Mesenchymal stem cell (in vitro differentiated cells and primary cell): ENCODE results near the gene CAMKMT.

Experiments used
- DNase-seq: peaks from one replicate; pipeline ENCODE4 v3.0.0-alpha.2; 2013
- H2AFZ ChIP-seq: one replicate; pipeline ENCODE4 v1.6.1; 2013; ENCODE audit warnings: low read depth, mild to moderate bottlenecking, control low read depth, inconsistent platforms, low read length, moderate library complexity
- H2AK5ac ChIP-seq: 2 replicates; pipeline ENCODE4 v1.6.1; 2013; ENCODE audit warnings: low read length, moderate library complexity, mild to moderate bottlenecking, inconsistent platforms; ENCODE audit not compliant: severe bottlenecking
- H2BK120ac ChIP-seq: one replicate; pipeline ENCODE4 v1.6.1; 2013; ENCODE audit warnings: low read depth, mild to moderate bottlenecking, inconsistent platforms, low read length, moderate library complexity
- H2BK12ac ChIP-seq, 2 experiments: one replicate each; pipeline ENCODE4 v1.6.1; 2013; ENCODE audit warnings: inconsistent platforms in 2 of 2, low read length in 2 of 2, mild to moderate bottlenecking in 2 of 2, moderate library complexity in 2 of 2, control low read depth in 1 of 2
- H2BK15ac ChIP-seq: one replicate; pipeline ENCODE4 v1.6.1; 2013; ENCODE audit warnings: mild to moderate bottlenecking, low read depth, inconsistent platforms; ENCODE audit not compliant: poor library complexity, severe bottlenecking
- H2BK5ac ChIP-seq: 2 replicates; pipeline ENCODE4 v1.6.1; 2013; ENCODE audit warnings: low read depth, mild to moderate bottlenecking, low read length, control low read depth, inconsistent platforms; ENCODE audit not compliant: poor library complexity, severe bottlenecking
- H3K14ac ChIP-seq, 2 experiments: one replicate each; pipeline ENCODE4 v1.6.1; 2013; ENCODE audit warnings: inconsistent platforms in 2 of 2, low read length in 2 of 2, control low read depth in 1 of 2, mild to moderate bottlenecking in 1 of 2, moderate library complexity in 1 of 2
- H3K18ac ChIP-seq, 2 experiments: one replicate each; pipeline ENCODE4 v1.6.1; 2013; ENCODE audit warnings: inconsistent platforms in 2 of 2, low read length in 2 of 2, control low read depth in 1 of 2, low read depth in 1 of 2, mild to moderate bottlenecking in 1 of 2
- H3K23ac ChIP-seq, 2 experiments: one replicate each; pipeline ENCODE4 v1.6.1; 2013; ENCODE audit warnings: inconsistent platforms in 2 of 2, low read length in 2 of 2, mild to moderate bottlenecking in 2 of 2, moderate library complexity in 2 of 2, control low read depth in 1 of 2
- H3K27ac ChIP-seq: 2 replicates; pipeline ENCODE4 v1.5.1; 2013; ENCODE audit warnings: mild to moderate bottlenecking, moderate library complexity, low read length, control low read depth, inconsistent platforms; ENCODE audit not compliant: poor library complexity, severe bottlenecking
- H3K27me3 ChIP-seq, 2 experiments: 2 replicates each; pipeline versions ENCODE4 v1.6.1 to v1.7.0; 2013; ENCODE audit warnings: low read length in 2 of 2, mild to moderate bottlenecking in 2 of 2, moderate library complexity in 2 of 2, control low read depth in 1 of 2, inconsistent platforms in 1 of 2; ENCODE audit not compliant: control insufficient read depth in 1 of 2, insufficient read depth in 1 of 2
- H3K36me3 ChIP-seq, 2 experiments: 2 replicates each; pipeline versions ENCODE4 v1.6.1 to v1.7.0; 2013; ENCODE audit warnings: low read length in 2 of 2, control low read depth in 1 of 2, inconsistent platforms in 1 of 2, low read depth in 1 of 2, mild to moderate bottlenecking in 1 of 2; ENCODE audit not compliant: insufficient read depth in 2 of 2, control insufficient read depth in 1 of 2
- H3K4ac ChIP-seq, 2 experiments: one replicate each; pipeline ENCODE4 v1.6.1; 2013; ENCODE audit warnings: inconsistent platforms in 2 of 2, low read length in 2 of 2, mild to moderate bottlenecking in 2 of 2, moderate library complexity in 2 of 2, control low read depth in 1 of 2, low read depth in 1 of 2
- H3K4me1 ChIP-seq: 2 replicates; pipeline ENCODE4 v1.6.1; 2013; ENCODE audit warnings: low read depth, low read length, control low read depth; ENCODE audit not compliant: control insufficient read depth, insufficient read depth
- H3K4me2 ChIP-seq: 2 replicates; pipeline ENCODE4 v1.6.1; 2013; ENCODE audit warnings: low read length, mild to moderate bottlenecking, inconsistent platforms; ENCODE audit not compliant: poor library complexity, severe bottlenecking
- H3K4me3 ChIP-seq, 2 experiments: 2 replicates each; pipeline versions ENCODE4 v1.5.1 to v1.7.0; 2013; ENCODE audit warnings: low read length in 2 of 2, mild to moderate bottlenecking in 2 of 2, control low read depth in 1 of 2, low read depth in 1 of 2; ENCODE audit not compliant: insufficient read depth in 1 of 2
- H3K79me1 ChIP-seq: replicated peaks from 2 replicates; pipeline ENCODE4 v1.6.1; 2013; ENCODE audit warnings: mild to moderate bottlenecking, control low read depth, low read length, inconsistent platforms; ENCODE audit not compliant: poor library complexity, severe bottlenecking
- H3K9ac ChIP-seq: 2 replicates; pipeline ENCODE4 v1.7.0; 2013; ENCODE audit warnings: mild to moderate bottlenecking, low read length, moderate library complexity
- H3K9me3 ChIP-seq: 2 replicates; pipeline ENCODE4 v1.7.0; 2013; ENCODE audit warnings: mild to moderate bottlenecking, low read length; ENCODE audit not compliant: control insufficient read depth
- H4K8ac ChIP-seq: one replicate; pipeline ENCODE4 v1.6.1; 2013; ENCODE audit warnings: inconsistent platforms, mild to moderate bottlenecking, low read length, moderate library complexity
- H4K91ac ChIP-seq: one replicate; pipeline ENCODE4 v1.6.1; 2013; ENCODE audit warnings: mild to moderate bottlenecking, low read length, inconsistent platforms
- WGBS: methylation state at CpG from one replicate; pipeline ENCODE4 v1.1.7; 2013; ENCODE audit warnings: mixed read lengths; 5-methylcytosine and 5-hydroxymethylcytosine counted together

CAMKMT gene

DNA sequence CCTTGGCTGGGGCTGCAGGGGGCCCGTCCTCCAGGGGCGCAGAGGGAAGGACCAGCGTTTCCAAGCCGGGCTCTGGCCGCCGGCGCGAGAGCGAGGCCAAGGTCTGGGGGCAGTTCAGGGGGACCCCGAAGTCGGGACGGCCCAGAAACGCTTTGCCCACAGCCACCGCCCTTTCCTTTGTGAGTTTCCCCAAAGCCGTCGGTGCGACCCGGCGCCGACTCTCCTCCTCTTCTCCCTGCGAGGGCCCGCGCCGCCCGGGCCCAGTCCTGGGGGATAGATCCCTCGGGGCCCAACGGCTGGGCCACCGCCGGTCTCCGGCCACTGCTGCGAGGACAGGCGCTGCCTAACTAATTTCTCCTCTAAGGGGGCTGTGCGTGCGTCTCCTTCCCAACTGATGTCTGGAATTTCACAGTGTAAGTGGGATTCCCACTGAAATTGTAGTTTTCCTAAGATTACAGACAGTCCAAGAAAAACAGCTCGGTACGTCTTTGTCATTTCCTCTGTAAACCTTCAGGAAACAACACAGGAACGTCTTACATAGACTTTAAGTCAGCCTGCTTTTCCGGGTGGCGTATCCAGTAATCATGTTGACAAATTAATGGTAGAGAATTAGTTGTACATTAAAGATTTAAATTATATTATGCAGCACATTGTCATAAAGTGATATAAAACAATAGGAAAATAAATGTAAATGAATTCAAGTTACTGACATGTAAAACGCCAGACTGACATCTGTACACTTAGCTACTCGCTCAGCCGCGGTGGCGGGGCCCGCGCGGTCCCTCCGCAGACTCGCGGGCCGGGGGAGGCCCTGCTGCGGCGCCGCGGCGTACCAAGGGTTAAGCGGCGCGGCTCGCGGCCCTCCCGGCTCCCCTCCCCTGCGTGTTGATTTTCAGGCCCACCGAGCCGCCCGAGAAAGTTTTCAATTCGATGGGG lies 440.4 kb downstream of the CAMKMT start:
- H3K14ac ChIP-seq = no peak overlapping the region
- no peak overlapping the region for H4K8ac ChIP-seq
- WGBS = 2% methylated on average over 58 of the region's 67 CpGs
- H2BK5ac ChIP-seq = no peak overlapping the region
- no peak overlapping the region for H2BK15ac ChIP-seq
- H3K4ac ChIP-seq = no peak overlapping the region
- H3K9ac ChIP-seq = no peak overlapping the region
- peaks cover 5% of the 10 kb centered on the region for H3K9me3 ChIP-seq
- H3K23ac ChIP-seq = peak overlapping the region in 1 of 2 experiments; percentile 1
- no peak overlapping the region for H3K27ac ChIP-seq
- no peak overlapping the region for H2AFZ ChIP-seq
- H3K4me1 ChIP-seq = peaks cover 11% of the 10 kb centered on the region
- no peak overlapping the region for H2AK5ac ChIP-seq
- H3K79me1 ChIP-seq = no peaks in the 10 kb centered on the region
- H3K36me3 ChIP-seq = no peaks in the 10 kb centered on the region
- peaks cover 93 to 98% of the 10 kb centered on the region in 2 experiments for H3K27me3 ChIP-seq
- H3K18ac ChIP-seq = no peak overlapping the region
- no peak overlapping the region for H3K4me3 ChIP-seq
- H2BK12ac ChIP-seq = no peak overlapping the region
- H4K91ac ChIP-seq = no peak overlapping the region
- H3K4me2 ChIP-seq = peak overlapping the region; percentile 44
- H2BK120ac ChIP-seq = no peak overlapping the region
- DNase-seq = peak; percentile 8

DNA sequence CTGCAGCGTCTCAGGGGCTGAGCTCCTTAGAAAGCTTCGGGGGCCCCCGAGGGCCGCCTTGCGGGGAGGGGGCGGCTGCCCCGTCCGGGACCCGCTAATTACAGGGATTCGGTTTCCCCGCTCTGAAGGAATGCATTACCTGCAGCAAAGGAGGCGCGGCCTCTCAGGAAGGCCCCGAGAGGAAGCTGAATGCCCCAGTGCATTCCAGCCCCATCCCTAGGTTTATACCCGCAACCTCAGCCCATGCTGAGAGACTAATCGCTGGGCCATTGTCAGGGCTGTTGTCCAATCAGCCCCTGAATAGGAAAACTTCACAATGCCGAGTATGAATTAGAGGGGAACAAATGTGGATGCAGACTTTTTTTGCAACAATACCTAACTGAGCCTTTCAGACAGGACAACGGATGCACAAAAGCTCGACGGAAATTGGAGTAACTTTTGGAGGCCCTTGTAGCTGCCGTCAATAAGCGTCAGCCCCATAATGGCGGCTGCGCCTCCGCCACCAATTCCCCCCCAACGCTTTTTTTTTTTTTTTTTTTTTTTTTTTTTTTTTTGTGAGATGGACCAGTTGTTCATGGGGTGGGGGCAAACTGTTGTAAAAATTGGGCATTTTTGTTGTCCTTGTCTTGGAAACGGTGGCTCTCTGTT lies 441.2 kb downstream of the CAMKMT start:
- H3K4ac ChIP-seq = no peak overlapping the region
- no peaks in the 10 kb centered on the region for H3K36me3 ChIP-seq
- H2BK12ac ChIP-seq = no peak overlapping the region
- no peak overlapping the region for H3K18ac ChIP-seq
- H2BK5ac ChIP-seq = no peak overlapping the region
- no peak for DNase-seq
- no peak overlapping the region for H2BK15ac ChIP-seq
- no peak overlapping the region for H4K8ac ChIP-seq
- H2AFZ ChIP-seq = no peak overlapping the region
- H2AK5ac ChIP-seq = no peak overlapping the region
- no peak overlapping the region for H3K4me3 ChIP-seq
- WGBS = 0% methylated on average over 19 of the region's 27 CpGs
- H3K27me3 ChIP-seq = peaks cover 94 to 98% of the 10 kb centered on the region in 2 experiments
- H3K9me3 ChIP-seq = peaks cover 5% of the 10 kb centered on the region
- H4K91ac ChIP-seq = no peak overlapping the region
- no peak overlapping the region for H3K23ac ChIP-seq
- no peak overlapping the region for H3K9ac ChIP-seq
- no peaks in the 10 kb centered on the region for H3K79me1 ChIP-seq
- no peak overlapping the region for H3K14ac ChIP-seq
- no peak overlapping the region for H2BK120ac ChIP-seq
- no peak overlapping the region for H3K27ac ChIP-seq
- peaks cover 11% of the 10 kb centered on the region for H3K4me1 ChIP-seq
- peak overlapping the region; percentile 43 for H3K4me2 ChIP-seq

- H4K8ac ChIP-seq = no peak overlapping the region
- H2AFZ ChIP-seq = no peak overlapping the region
- H2AK5ac ChIP-seq = no peak overlapping the region
- no peak overlapping the region for H3K27ac ChIP-seq
- H3K36me3 ChIP-seq = no peaks in the 10 kb centered on the region
- H3K18ac ChIP-seq = no peak overlapping the region
- H3K4me2 ChIP-seq = no peak overlapping the region
- H3K14ac ChIP-seq = no peak overlapping the region
- no peak overlapping the region for H4K91ac ChIP-seq
- H3K4me1 ChIP-seq = peaks cover 11% of the 10 kb centered on the region
- DNase-seq = no peak
- no peak overlapping the region for H2BK5ac ChIP-seq
- peaks cover 5% of the 10 kb centered on the region for H3K9me3 ChIP-seq
- H3K4ac ChIP-seq = no peak overlapping the region
- no peak overlapping the region for H3K23ac ChIP-seq
- H3K4me3 ChIP-seq = no peak overlapping the region
- WGBS = 7% methylated on average over 12 of the region's 12 CpGs
- H3K27me3 ChIP-seq = peaks cover 87 to 100% of the 10 kb centered on the region in 2 experiments
- no peak overlapping the region for H3K9ac ChIP-seq
- no peak overlapping the region for H2BK15ac ChIP-seq
- H2BK120ac ChIP-seq = no peak overlapping the region
- no peaks in the 10 kb centered on the region for H3K79me1 ChIP-seq
- no peak overlapping the region for H2BK12ac ChIP-seq
These were observed 442.9 kb downstream of the CAMKMT start for GRCh38 chr2:44804406-44805265.
